Measurements from ENCODE around the gene SOCS7. TPM values are rescaled to one million over a fixed set of nuclear protein-coding genes. Genes with fewer than 3 reads are reported as not detected.
"Not testable (repeated sequence)": the region's sequence is repeated elsewhere in the genome, so short reads cannot be mapped to it uniquely, and the experiment has no call there.

Gene SOCS7
- total RNA-seq, 1 donor from 2014 or later: 24.6 TPM

DNA sequence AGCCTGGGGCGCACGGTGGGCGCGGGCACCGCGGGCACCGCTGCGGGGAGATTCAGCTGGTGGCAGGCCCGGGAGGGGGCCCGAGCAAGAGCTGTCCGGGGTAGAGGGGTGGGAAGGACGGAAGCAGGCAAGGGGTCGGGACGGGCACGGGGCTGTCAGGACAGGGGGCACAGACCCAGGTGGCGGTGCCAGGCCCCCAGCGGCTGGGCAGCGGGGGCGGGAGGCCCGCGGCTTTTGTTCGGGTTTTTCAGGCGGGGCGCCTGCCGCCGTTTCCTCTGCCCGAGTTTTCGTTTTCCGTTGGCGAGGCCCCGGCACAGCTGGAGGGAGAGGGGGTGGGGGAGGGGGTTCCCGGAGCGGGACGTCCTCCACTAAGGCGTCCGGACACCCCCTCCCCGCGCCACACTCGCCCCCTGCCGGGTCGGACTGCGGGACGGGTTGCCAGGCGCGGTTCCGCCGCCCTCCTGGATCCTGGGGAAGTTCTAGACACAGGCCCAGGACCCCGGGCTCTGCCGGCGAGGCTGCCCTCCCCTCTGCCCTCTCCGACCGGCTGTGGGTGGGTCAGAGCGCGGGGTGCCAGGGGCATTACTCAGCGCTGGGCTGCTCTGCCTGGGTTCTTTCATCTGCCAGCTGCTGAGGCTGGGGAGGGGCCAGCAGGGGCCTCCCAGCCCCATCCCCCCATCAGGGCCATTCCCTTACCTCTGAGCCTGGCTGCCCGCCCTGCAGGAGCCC is 77.2 kb downstream of the SOCS7 start:
- intact Hi-C loops (cut with DNase I): no loop called here
- DNase-seq (ENCODE audit: low spot score): peak; percentile 80
- ATAC-seq: peak; percentile 60

DNA sequence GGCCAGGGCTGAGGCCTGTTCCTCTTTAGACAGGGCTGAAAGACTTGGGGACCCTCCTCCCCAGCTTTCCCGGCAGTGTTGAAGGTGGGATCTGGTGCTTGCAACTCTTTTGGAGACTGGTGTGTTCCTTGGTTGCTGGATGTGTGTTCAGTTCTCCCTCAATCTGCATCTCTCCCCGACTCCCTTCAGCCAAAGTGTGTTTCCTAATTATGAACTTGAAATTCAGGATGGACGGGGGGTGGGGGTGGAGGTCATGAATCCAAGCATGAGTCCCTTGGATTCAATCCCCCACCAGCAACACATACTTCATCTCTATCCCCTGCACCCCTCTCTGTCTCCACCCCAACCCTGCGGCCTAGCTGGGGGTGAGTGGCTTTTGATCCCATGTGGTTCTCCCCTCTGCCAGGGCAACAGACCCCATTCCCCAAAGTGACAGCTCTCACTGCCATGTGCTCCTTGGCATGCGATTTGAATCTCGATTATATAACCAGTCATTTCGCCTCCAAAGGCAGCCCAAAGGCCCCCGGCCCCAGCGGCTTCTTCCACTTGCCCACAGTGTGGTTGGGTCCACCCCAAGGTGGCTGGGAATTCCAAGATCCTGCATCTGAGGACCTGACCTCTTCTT is 77.9 kb downstream of the SOCS7 start:
- DNase-seq (ENCODE audit: low spot score) (no peak), ATAC-seq (peak; percentile 1)
- intact Hi-C loops (cut with DNase I): no loop called here

- no peak for ATAC-seq
- no peak for DNase-seq (ENCODE audit: low spot score)
- intact Hi-C loops (cut with DNase I): no loop called here
Observed at GRCh38 chr17:38430316-38430715, 78.7 kb downstream of the SOCS7 start.

DNA sequence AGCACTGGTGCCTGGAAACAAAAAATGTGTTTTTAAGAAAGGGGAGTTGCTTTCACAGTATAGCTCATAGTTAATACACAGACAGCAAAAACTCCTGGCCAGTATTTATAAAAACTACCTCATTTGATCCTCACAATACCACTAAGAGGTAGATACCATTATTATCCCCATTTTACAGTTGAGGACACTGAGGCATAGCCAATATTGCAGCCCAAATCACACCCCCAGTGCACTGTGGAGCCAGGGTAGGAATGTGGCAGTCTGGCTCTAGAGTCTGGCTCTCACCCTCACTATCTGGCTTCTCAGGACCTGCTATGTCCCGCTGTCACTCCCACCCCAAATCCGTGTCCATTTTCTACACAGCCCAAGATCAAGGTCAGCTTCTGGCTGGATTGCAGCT is 79.2 kb downstream of the SOCS7 start:
- no peak for DNase-seq (ENCODE audit: low spot score)
- intact Hi-C loops (cut with DNase I): no loop called here
- no peak for ATAC-seq

DNA sequence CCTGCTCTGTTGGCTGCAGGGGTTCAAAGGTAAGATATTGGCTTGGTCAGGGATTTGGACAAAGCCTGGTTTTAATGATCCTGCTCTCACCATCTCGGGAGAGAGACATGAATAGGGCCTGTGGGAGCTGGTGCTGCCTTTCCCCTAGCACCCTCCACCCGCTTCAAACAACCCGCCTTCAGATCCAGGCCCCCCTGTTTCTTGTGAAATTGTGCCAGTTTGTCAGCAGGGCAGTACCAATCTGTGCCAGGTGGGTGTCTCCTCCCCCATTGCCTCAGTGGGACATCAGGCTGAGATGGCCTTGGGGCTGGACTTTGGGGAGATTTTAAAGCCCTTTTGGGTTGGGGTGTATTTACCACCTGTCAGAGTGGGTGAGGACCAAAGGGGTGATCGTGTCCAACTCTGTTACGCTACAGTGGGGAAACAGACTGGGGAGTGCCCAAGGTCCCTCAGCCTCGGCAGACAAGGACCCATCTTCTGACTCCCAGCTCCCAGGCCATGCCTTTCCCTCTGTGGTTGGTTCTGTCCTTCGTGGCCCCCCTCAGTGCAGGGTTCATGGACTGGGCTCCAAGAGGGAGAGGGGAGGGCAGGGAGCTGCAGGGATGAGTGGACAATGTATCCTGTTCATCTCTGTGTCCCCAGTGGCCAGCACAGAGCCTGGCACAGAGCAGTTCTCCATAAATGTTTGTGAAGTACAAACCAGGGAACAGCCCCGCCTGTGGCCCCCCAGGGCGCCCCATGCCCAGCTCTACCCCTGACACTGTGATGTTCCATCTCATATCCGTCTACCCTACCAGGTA is 79.9 kb downstream of the SOCS7 start:
- ATAC-seq (no peak), DNase-seq (ENCODE audit: low spot score) (no peak)
- intact Hi-C loops (cut with DNase I): no loop called here

GRCh38 chr17:38434178-38434665 is 82.6 kb downstream of the SOCS7 start:
- intact Hi-C loops (cut with DNase I): no loop called here
- ATAC-seq (peak; percentile 70), DNase-seq (ENCODE audit: low spot score) (peak; percentile 85)

GRCh38 chr17:38435795-38436194 is 84.2 kb downstream of the SOCS7 start:
- intact Hi-C loops (cut with DNase I): no loop called here
- DNase-seq (ENCODE audit: low spot score): no peak
- no peak for ATAC-seq

- ATAC-seq (no peak), DNase-seq (ENCODE audit: low spot score) (no peak)
- intact Hi-C loops (cut with DNase I): no loop called here
Observed at GRCh38 chr17:38436386-38436785, 84.7 kb downstream of the SOCS7 start.

- ATAC-seq; DNase-seq (ENCODE audit: low spot score); intact Hi-C loops (cut with DNase I): not testable (repeated sequence)
Observed at GRCh38 chr17:38437313-38437712, 85.7 kb downstream of the SOCS7 start.

GRCh38 chr17:38439436-38439835 is 87.8 kb downstream of the SOCS7 start:
- ATAC-seq: no peak
- no peak for DNase-seq (ENCODE audit: low spot score)
- intact Hi-C loops (cut with DNase I): no loop called here

GRCh38 chr17:38440614-38441397 is 89.2 kb downstream of the SOCS7 start:
- no peak for DNase-seq (ENCODE audit: low spot score)
- ATAC-seq: no peak
- intact Hi-C loops (cut with DNase I): loop anchor here (5.0 kb wide), 1 partner anchor 41 kb away; no protein-coding TSS in a partner anchor

DNA sequence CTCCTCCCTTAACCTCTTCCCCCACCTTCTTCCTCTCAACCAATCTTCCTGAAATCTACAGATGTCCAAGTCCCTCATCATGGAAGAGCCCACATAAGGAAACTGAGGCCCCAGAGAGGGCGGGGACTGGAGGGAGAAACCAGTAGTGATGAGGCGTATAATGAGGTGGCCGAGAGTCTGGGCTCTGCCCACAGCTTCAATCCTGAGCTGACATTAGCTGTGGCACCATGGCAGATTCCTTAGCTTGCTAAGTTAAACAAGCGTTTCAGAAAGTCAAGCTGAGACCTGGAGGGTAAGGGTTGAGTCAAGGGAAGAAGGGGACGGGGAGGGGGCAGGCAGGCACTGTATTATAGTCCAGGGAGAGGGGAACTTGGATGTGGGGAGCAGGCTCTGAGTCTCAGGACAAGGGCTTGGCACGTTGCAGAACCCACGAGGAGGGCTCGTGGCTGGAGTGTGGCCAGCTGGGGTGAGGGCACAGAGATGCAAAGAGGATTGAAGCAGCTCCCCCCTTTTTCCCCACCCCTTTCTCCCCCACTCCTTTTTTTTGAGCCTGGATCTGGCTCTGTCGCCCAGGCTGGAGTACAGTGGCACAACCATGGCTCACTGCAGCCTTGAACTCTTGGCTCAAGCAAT is 89.9 kb downstream of the SOCS7 start:
- DNase-seq (ENCODE audit: low spot score) (no peak), ATAC-seq (no peak)
- intact Hi-C loops (cut with DNase I): loop anchor here (5.0 kb wide), 1 partner anchor 41 kb away; no protein-coding TSS in a partner anchor

DNA sequence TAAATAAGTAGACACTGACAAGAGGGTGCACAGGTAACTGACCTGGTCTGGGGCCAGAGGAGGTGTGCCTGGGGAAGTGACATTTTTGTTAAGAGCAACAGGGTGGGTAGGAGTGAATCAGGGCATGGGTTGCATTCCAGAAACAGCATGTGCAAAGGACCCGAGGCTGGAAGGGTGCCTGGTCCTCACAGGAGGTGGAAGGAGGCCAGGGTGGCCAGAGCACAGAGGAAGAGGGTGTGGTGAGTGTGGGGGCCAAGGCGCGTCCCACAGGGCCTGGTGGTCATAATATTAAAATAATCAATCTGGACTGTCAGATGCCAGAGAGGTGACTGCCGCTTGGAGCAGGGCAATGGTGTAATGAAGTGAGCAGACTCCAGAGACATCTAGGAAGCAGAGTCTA is 90.9 kb downstream of the SOCS7 start:
- intact Hi-C loops (cut with DNase I): loop anchor here (5.0 kb wide), 1 partner anchor 40 kb away; no protein-coding TSS in a partner anchor
- no peak for ATAC-seq
- no peak for DNase-seq (ENCODE audit: low spot score)

- intact Hi-C loops (cut with DNase I): loop anchor here (5.0 kb wide), 1 partner anchor 39 kb away; no protein-coding TSS in a partner anchor
- ATAC-seq (peak; percentile 11), DNase-seq (ENCODE audit: low spot score) (no peak)
Observed at GRCh38 chr17:38443356-38444031, 91.8 kb downstream of the SOCS7 start.

- peak; percentile 91 for ATAC-seq
- no peak for DNase-seq (ENCODE audit: low spot score)
- intact Hi-C loops (cut with DNase I): loop anchor here (5.0 kb wide), 1 partner anchor 38 kb away; no protein-coding TSS in a partner anchor
Observed at GRCh38 chr17:38444151-38444550, 92.5 kb downstream of the SOCS7 start.

DNA sequence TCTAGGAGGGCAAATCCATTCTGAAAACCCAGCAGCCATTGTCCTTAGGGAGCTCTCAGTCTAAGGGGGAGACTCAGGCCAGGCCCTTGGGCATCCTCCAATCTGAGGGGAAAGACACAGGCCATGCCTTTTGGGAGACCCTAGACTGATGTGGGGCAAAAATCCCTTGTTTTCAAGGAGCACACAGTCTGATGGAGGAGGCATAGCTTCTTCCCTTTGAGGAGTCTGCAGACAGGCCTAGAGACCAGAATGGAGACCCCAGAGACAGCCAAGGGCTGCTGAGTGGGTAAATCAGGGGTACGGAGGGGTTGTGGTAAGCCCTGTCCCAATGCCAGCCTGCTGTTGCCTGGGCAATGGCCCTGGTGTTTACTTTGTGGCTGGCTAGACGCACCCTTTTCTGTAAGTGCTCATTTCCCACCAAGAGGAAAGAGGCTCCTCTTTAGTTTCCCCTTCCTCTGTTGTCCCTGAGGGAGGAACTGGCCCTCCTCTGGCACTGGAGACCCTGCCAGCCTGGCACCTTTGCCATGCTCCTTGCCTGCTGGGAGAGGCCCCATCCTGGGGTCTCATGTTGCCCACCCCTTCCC is 96.0 kb downstream of the SOCS7 start:
- ATAC-seq: no peak
- DNase-seq (ENCODE audit: low spot score): no peak
- intact Hi-C loops (cut with DNase I): no loop called here

- intact Hi-C loops (cut with DNase I): no loop called here
- no peak for ATAC-seq
- DNase-seq (ENCODE audit: low spot score): no peak
Observed at GRCh38 chr17:38448208-38448771, 96.6 kb downstream of the SOCS7 start.
